NCI-H226 (cell line): ENCODE measurements around the gene PGAP2.
"Not testable (repeated sequence)": the region's sequence is repeated elsewhere in the genome, so short reads cannot be mapped to it uniquely, and the experiment has no call there.

ENCODE experiments used
- DNase-seq: peaks from one replicate; pipeline ENCODE4 v3.0.0-alpha.2; 2015

PGAP2 gene

DNA sequence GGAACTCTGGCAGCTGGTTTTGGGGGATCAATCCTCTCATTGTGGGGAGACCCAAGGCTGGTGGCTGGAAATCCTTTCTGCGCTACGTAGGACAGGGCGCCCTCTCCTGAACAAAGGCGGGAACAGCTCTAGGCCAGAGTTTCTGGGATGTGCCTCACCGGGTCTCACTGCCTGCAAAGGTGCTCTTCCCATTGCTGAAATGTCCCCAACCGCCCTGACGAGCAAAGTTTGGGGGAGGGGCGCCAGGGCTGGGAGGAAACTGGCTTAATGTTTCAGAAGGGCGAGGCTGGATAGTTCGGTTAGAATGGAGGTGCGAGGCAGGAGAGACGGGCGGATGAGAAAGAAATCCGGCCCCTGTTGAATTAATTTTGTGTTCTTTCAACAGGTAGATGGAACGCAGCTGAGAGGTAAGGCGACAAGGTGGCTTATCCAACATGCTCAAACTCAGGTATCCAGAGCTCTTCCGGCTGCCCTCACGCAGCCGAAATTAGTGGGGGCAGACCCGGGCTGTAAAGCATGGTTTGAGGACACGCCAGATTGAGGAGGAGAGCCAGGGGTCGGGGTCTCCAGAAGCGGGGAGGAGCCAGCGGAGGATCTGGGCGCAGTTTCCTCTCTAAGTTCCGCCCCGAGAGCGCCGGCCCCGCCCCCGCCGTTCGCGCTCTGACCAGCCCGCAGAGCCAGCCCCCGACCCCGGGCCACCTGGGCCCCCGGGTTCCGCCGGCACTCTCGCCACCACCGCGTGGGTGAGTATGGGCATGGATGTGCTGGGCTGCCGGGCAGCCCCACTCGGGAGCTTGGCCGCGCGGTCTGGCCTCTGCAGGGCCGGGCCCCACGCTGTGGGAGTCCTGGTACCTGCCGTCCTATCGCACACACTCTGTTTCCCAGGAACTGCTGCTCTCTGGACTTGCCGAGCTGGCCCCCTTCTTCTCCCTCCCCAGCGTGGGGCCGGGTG is at the start of gene PGAP2:
TSS of gene PGAP2 (plus strand) at position 652 of the 952 bp plus-strand sequence. CDS start 2,700 bp downstream, outside the sequence.
- DNase-seq = peak; percentile 33

DNA sequence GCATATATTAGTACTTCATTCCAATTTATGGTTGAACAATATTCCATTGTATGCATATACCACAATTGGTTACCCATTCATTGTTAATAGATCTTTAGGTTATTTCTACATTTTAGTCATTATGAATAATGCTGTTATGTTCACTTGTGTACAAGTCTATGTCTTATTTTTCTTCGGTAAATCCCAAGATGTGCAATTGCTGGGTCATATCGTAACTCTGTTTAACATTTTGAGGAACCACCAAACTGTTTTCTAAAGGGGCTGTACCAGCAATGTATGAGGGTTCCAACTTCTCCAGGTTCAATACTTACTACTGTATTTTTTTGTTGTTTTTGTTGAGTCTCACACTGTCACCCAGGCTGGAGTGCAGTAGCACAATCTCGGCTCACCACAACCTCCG is 44.1 kb upstream of the PGAP2 start:
- no peak for DNase-seq

DNA sequence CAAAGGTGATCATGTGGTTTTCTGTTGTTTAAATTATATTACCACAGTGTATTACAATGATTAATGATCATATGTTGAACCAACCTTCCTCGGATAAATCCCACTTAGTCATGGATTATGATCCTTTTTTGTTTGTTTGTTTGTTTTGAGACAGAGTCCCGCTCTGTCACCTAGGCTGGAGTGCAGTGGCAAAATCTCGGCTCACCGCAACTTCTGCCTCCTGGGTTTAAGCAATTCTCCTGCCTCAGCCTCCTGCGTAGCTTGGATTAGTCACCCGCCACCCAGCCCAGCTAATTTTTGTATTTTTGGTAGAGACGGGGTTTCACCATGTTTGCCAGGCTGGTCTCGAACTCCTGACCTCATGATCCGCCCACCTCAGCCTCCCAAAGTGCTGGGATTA is 41.5 kb upstream of the PGAP2 start:
- not testable (repeated sequence) for DNase-seq

DNA sequence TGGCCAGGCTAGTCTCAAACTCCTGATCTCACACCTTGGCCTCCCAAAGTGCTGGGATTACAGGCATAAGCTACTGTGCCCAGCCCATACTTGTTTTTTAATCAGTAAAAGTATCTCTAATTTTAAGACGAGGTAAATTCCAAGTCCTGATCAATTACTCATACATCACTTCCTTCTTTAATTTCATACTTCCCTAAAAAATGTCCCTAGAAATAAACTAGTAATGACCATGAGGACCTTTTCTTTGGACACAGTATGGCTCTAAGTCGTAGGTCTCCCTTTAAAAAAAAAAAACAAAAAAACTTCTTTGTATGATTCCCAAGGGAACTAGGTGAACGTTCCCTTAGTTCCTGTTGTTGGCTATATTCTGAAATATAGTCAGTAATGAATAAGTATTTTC is 40.8 kb upstream of the PGAP2 start:
- DNase-seq = no peak

DNA sequence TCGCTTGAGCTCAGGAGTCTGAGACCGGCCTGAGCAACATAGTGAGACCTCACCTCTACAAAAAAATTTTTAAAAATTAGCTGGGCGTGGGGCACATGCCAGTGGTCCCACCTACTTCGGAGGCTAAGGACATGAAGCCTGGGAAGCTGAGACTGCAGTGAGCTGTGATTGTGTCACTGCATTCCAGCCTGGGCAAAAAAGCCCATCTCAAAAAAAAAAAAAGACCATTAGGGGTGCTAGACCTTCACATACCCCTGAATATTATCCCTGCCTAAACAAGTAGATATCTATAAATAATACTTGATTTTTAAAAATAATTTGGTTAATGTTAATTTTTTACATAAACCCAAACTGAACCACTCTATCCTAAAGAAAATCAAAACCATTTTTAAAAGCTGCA is 35.2 kb upstream of the PGAP2 start:
- DNase-seq = no peak

DNA sequence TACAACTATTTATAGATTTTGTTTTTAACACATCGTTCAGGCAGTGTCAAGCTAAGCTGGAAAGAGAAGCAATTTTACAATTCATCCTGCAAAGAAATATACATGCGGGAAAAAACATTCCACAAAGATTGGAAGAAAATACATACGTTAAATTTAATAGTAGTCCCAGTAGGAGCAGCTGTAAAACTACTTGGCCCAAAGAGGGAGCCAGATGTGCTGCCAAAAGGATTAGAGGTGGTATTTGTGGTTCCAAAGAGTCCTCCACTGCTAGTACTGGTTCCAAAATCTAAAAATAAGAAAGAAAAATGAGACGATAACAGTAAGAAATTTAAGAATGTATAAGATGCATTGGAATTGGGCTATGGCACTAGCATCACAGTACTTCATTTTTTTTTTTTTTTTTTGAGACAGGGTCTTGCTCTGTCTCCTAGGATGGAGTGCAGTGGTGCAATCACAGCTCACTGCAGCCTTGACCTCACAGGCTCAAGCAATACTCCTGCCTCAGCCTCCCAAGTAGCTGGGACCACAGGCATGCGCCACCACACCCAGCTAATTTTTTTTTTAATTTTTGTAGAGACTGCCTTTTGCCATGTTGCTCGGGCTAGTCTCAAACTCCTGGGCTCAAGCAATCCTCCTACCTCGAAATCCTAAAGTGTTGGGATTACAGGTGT is 32.5 kb upstream of the PGAP2 start:
- no peak for DNase-seq

DNA sequence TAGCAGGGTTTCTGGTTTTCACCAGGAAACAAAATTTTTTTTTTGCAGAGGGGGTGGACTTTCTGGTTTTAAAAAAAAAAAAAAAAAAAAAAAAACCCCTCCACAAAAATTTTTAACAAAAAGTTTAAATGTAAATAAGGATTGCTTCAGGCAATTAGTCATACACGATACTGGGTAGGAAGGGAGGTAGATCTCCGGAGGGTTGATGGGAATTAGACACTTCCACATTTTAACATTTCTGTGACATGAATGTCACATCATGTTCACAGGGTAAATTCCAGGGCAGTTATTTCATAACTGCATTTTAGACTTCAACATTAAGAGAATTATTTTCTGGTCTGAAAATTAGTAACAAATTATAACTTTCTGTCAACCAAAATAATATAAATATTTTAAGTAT is 26.9 kb upstream of the PGAP2 start:
- no peak for DNase-seq

DNA sequence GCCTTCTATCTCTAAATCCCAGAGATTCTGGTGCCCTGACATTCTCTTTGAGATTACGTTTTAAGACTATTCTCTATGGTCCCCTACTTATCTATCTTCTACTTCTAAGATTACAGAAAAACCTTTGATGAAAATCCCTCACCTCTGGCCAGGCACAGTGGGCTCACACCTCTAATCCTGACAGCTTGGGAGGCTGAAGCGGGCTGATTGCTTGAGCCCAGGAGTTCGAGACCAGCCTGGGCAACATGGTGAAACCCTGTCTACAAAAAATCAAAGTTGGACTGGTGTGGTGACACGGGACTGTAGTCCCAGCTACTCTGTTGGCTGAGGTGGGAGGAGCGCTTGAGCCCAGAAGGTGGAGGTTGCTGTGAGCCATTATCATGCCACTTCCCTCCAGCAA is 25.4 kb upstream of the PGAP2 start:
- no peak for DNase-seq

DNA sequence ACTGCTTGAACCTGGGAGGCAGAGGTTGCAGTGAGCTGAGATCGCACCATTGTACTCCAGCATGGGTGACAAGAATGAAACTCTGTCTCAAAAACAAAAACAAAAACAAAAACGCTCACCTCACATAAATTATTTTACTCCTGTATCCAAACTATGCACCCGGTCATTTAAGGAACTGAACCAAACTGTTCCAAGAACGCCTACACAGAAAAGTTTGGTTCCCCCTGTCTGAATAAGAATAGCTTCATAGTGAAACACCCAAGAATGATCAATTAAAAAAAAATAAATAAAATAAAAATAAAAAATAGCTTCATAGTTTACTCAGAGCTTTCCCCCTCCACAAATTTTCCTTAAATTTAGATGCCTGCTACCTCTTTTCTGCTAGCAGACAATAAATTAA is 24.7 kb upstream of the PGAP2 start:
- no peak for DNase-seq

DNA sequence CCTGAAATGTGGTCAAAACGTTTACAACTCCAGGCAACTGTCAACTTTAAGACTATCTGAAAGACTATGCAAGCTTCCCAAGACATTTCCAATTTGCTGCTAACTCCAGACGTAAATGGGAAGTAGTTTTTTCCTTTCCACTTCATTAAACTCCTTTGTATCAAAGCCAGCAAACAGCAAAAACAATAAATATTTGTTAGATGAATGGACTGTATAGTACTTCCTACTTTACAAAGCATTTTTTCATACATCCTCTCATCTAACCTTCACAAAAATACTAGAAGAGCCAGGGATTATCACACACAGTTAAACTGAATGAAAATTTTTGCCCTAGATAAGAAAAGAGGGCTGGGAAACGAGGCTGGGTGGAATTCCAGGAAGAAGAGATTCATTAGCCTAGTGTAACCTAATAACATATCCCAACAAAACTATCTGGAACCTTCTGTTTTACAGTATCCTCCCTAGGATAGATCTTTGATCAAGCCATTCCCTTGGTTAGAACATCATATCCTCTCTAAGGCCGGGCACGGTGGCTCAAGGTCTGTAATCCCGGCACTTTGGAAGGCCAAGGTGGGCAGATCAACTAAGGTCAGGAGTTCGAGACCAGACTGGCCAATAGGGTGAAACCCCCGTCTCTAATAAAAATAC is 21.5 kb upstream of the PGAP2 start:
- DNase-seq = no peak

DNA sequence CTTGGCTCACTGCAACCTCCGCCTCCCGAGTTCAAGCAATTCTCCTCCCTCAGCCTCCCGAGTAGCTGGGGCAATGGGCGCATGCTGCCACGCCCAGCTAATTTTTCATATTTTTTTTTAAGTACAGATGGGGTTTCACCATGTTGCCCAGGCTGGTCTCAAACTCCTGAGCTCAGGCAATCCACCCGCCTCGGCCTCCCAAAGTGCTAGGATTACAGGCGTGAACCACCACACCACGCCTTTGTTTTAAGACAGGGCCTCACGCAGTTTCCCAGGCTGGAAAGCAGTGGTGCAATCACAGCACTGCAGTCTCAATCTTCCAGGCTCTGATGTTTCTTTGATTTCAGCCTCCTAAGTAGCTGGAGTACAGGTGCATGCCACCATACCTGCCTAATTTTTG is 14.0 kb upstream of the PGAP2 start:
- not testable (repeated sequence) for DNase-seq

DNA sequence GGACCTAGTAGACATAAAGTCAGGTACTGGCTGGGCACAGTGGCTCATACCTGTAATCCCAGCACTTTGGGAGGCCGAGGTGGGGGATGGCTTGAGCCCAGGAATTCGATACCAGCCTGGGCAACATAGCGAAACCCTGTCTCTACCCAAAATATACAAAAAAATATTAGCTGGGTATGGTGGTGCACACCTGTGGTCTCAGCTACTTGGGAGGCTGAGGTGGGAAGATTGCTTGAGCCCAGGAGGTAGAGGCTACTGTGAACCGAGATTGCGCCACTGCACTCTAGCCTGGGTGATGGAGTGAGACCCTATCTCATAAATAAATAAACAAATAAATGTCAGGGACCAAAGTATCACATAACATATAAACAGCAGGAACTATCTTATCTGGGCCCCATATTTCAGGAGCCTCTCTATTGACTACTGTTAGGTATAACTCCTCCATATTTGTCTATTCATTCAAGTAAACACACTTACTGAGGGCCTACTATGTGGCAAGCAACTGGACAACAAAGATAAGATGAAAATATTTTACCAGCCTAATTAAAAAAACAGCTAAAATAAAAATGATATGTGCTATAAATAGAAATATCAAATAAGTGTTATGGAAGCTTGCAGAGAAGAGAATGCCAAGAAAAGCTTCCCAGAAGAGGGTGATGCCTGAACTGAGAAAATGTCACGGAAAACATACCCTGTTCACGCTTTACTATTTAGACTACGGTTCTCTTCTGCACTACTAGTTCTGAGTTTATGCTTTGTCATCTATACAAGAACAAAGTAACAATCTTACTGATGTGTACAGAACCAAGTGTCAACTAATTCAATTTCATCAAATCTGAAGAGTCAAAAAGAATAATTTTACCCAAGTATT is 13.0 kb upstream of the PGAP2 start:
- no peak for DNase-seq

DNA sequence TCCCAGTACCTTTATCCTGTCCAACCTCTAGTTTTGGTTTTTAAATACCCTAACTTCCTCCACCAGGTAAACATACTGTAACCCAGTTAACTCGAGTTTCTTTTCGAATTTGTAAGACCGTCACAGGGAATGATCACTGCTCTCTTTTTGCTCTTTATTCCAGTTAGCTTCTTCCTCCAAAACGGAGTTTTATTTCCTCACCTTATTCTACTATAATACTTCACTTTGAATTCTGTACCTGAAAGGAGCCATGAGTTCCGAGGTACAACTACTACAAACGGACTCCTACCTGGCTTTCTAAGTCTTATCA is 12.4 kb upstream of the PGAP2 start:
- DNase-seq = no peak

DNA sequence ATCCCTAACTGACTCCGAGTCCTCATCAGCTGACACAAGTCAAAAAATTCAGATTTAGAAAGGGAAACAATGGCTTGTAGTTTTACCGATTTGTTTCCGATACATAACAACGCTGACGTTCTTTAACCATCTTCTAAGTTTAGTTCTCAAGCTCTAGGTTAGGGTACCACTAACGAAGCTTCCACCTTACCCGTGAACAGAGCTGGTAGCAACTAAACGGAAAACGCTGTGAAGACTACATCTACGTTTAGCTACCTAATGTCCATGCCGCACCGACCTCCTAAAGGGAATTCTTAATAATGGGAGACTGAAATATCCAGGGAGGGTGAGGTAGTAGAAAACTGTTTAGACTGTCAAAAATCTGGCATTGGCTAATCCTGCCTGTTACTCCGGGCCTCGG is 12.0 kb upstream of the PGAP2 start:
- no peak for DNase-seq

DNA sequence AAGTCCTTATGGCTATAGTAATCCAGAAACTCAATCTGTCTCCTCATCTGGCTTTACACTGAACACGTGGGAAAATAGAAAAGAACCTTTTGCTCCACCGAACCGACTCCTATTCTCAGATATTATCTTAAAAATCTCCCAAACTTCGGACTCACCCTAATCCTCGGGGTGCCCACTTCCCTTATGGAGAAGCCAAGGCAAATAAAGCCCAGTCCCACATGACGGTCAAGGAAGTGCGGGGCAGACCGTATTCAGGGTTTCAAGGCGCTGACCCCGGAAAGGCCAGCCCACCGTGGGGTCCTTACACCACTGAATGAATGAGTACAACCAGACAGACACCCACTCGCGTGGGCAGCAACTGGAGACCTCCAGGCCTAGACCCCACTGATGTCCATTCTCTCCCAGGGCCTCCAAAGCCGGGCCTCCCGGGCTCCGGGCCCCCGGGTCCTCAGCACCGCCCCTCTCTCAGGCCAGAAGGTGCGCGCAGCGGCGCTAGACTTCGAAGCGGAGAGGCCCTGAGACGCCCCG is 11.5 kb upstream of the PGAP2 start:
- no peak for DNase-seq

DNA sequence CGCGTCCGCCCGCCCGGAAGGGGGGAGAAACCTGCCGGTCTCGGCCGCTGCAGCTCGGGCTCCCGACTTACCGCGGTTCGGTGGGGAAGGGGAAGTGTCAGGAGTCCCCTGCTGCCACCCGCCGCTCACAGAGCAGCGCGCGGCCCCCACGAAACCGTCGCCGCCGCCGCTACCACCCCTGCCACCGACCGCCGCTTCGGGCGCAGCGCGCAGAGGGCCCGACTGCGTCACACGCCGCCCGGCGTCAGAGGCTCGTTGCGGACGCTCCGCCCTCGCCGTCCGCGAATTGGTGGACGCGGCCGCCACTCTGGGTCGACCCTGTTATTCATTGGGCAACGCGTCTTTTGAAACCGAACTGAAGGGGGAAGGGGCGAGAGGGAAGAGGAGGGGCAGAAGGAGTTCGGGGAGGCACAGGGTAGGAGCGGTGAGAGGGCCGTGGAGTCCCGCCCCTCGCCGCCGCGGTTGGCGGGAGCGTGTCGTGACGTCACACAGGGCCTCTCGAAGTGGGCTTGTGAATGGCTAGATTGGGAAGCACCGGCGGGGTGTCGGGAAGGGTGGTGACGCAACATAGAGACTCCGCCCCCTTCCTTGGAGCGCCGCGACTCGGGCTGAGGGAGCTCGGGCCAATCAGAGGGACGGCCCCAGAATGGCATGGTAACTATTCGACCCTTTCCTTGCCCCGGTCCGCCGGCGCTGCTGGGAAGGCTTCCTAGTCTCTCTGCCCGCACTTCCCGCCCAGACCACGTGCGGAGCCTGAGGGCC is 10.8 kb upstream of the PGAP2 start, which contains the start of gene NUP98:
TSS of gene NUP98 (minus strand) at position 226 of the 762 bp plus-strand sequence. CDS start 15,437 bp downstream, outside the sequence.
- DNase-seq = peak; percentile 100

DNA sequence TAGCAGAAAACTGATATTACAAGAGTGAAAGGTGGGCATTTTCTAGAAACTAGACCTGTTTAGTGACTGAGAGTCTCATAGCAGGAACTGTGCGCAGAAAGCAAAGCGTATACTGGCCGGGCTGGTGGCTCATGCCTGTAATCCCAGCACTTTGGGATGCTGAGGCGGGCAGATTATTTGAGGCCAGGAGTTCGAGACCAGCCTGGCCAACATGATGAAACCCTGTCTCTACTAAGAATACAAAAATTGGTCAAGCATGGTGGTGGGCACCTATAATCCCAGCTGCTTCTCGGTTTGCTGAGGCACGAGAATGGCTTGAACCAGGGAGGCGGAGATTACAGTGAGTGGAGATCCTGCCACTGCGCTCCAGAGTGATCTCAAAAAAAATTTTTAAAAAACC is 9.2 kb upstream of the PGAP2 start:
- DNase-seq = no peak

DNA sequence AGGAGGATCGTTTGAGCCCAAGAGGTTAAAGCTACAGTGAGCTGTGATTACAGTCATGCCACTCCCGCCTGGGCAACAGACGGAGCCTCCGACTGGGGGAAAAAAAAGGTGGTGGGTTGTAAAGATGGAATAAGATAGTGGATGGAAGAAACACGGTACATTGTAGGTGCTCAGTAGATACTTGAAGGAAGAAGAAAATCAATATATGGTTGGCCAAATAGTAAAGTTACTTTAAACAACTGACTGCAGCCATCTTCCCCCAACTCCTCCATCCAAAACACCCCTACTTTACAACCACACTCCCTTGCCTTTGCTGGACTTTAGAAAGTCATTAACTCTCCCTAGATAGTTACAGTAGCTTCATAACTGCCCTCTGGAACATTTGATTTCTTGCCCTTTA is 8.5 kb upstream of the PGAP2 start:
- DNase-seq = no peak

DNA sequence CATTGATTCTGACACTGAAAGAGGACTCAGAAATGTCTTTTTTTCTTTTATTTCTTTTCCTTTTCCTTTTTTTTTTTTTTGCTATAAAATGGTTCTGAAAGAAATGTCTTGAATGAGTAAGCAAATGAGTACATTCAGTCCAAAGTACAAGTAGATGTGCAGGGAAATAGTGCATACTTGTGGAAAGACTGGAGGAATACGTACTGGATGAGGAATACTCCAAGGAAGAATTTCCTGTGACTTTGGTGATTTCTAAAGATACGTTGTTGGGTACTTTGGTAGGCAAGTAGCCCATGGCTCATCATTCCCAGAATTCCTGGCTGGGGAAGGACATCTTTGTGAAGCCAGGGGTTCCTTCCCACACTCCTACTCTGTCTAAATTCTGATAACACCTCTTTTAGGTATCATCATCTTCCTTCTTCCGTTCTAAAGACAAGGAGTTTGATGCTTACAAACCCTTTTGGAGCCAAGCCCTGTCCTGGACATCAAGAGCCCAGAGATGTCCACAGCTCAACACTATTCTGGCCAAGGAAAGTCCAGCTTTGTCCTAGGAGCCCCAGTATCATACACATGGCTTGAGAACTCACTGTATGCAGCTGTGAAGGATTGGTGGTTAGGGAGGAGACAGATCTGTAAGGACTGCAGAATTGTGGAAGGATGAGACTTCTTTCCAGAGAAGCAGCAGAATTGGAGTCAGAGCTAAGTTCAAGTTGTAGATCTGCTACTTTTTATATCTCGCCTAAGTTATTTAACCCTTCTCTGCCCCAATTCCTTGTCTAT is 6.2 kb upstream of the PGAP2 start:
- DNase-seq = no peak

DNA sequence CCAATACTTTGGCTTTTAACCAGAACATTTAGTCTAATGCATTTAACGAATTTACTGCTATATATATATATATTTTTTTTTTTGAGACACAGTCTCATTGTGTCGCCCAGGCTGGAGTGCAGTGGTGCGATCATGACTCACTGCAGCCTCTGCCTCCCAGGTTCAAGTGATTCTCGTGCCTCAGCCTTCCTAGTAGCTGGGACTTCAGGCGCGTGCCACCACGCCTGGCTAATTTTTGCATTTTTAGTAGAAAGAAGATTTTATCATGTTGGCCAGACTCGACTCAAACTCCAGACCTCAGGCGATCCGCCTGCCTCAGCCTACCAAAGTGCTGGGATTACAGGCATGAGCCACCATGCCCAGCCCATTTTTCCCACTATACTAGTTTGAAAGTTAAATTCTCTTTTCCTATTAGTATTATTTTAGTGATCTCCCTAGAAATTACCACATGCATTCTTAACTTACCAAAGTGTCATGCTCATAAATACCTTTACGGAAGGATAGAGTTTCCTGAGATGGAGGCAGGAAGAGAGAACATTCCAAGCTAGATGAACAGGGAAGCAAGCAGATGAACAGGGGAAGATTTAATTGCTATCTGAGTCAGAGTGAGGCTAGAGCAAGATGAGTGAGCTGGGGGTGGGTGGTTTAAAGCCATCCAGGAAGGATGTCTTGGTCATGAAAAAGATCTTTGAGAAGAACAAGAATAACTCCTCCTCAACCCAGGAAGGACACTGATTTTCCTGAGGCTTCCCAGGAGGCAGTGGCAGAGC is 4.4 kb upstream of the PGAP2 start:
- DNase-seq = peak; percentile 62
